Sigmoid colon (tissue), 7 donors: ENCODE measurements around the gene ERCC6L2. TPM values are rescaled to one million over a fixed set of nuclear protein-coding genes. Genes with fewer than 3 reads are reported as not detected.

ENCODE experiments used
- DNase-seq: peaks from one replicate; pipeline ENCODE4 v3.0.0-alpha.2; 2019
- H3K27ac ChIP-seq, 4 donors: fragments of 200-600 bp; sonication (generic); one replicate each; pipeline ENCODE4 v1.5.1; 2016 to 2019; ENCODE audit warnings: mild to moderate bottlenecking in 1 of 4
- H3K27me3 ChIP-seq, 3 donors: fragments of 200-600 bp; sonication (generic); one replicate each; pipeline ENCODE4 v1.5.1; 2019; ENCODE audit warnings: mild to moderate bottlenecking in 1 of 3
- H3K36me3 ChIP-seq, 4 donors: fragments of 200-600 bp; sonication (generic); one replicate each; pipeline ENCODE4 v1.5.1; 2016 to 2019
- H3K4me1 ChIP-seq, 4 donors: fragments of 200-600 bp; sonication (generic); one replicate each; pipeline ENCODE4 v1.5.1; 2017 to 2019
- H3K4me3 ChIP-seq, 4 donors: fragments of 200-600 bp; sonication (generic); one replicate each; pipeline ENCODE4 v1.5.1; 2017 to 2019; ENCODE audit warnings: mild to moderate bottlenecking in 2 of 4, moderate library complexity in 1 of 4
- H3K9me3 ChIP-seq, 4 donors: fragments of 200-600 bp in 3 of 4; sonication (generic) in 3 of 4; one replicate each; pipeline versions ENCODE4 v1.5.1 to v1.6.1; 2013 to 2019
- EP300 ChIP-seq, 4 donors: sonication (generic); formaldehyde crosslinking; IDR thresholded peaks; one replicate each; pipeline ENCODE4 v1.6.1; 2017; ENCODE audit warnings: antibody characterized with exemption in 4 of 4
- POLR2A ChIP-seq, 2 donors: fragments of 450-650 bp; IDR thresholded peaks; one replicate each; pipeline ENCODE4 v1.6.1; 2016; ENCODE audit warnings: antibody characterized with exemption in 2 of 2, mild to moderate bottlenecking in 2 of 2, moderate library complexity in 2 of 2
- POLR2AphosphoS5 ChIP-seq, 4 donors: sonication (generic); formaldehyde crosslinking; IDR thresholded peaks; one replicate each; pipeline ENCODE4 v1.6.1; 2017; ENCODE audit warnings: antibody characterized with exemption in 4 of 4
- WGBS, 2 donors: extraction: QIAGEN DNeasy Blood & Tissue Kit; methylation state at CpG; one replicate each; pipeline ENCODE4 v1.1.7; 2013; 5-methylcytosine and 5-hydroxymethylcytosine counted together
- intact Hi-C: fragments of 100-400 bp; cut with DNase I; formaldehyde crosslinking; loops from one replicate; pipeline ENCODE4 v1.15.1; 2023
- polyA plus RNA-seq, 3 donors: library from polyadenylated mRNA; stranded (reverse); fragments of 200-250 nt; gene quantifications; one replicate each; pipeline ENCODE4 v1.2.3, GENCODE V29; 2013
- total RNA-seq, 4 donors: library from RNA; depleted of rRNA; stranded (reverse); fragments of >200 nt; gene quantifications; one replicate each; pipeline ENCODE4 v1.1.0, GENCODE V29; 2016
- TF ChIP-seq, protein P1 (sequence below), 4 experiments: fragments of 450-650 bp in 3 of 4; fragments of 200-600 bp in 1 of 4; IDR thresholded peaks; one replicate each; pipeline ENCODE4 v1.5.1; 2016 to 2019; ENCODE audit warnings: antibody characterized with exemption in 4 of 4, mild to moderate bottlenecking in 3 of 4, moderate library complexity in 2 of 4
- donor health status: healthy with polysubstance abuse.
- donor health status: Bipolar disorder and iron deficiency.
- donor health status: healthy.

Gene ERCC6L2
- total and polyA plus RNA-seq, 7 donors: 4.2 to 130 (median 69.2) TPM

- 96 to 98% methylated on average over 3 of the region's 3 CpGs for WGBS, 2 donors
- Histone ChIP-seq H3K4me3 (no peak overlapping the region), H3K9me3 (no peaks in the 10 kb centered on the region), H3K27me3 (no peaks in the 10 kb centered on the region), H3K36me3 (no peaks in the 10 kb centered on the region), H3K4me1 (peaks cover 0 to 34% (median 23%) of the 10 kb centered on the region in 4 donors), H3K27ac (no peak overlapping the region)
- no peak for TF ChIP-seq POLR2AphosphoS5 (IDR thresholded peaks at IDR 0.05)
- TF ChIP-seq, protein P1, sequence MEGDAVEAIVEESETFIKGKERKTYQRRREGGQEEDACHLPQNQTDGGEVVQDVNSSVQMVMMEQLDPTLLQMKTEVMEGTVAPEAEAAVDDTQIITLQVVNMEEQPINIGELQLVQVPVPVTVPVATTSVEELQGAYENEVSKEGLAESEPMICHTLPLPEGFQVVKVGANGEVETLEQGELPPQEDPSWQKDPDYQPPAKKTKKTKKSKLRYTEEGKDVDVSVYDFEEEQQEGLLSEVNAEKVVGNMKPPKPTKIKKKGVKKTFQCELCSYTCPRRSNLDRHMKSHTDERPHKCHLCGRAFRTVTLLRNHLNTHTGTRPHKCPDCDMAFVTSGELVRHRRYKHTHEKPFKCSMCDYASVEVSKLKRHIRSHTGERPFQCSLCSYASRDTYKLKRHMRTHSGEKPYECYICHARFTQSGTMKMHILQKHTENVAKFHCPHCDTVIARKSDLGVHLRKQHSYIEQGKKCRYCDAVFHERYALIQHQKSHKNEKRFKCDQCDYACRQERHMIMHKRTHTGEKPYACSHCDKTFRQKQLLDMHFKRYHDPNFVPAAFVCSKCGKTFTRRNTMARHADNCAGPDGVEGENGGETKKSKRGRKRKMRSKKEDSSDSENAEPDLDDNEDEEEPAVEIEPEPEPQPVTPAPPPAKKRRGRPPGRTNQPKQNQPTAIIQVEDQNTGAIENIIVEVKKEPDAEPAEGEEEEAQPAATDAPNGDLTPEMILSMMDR (IDR thresholded peaks at IDR 0.05): no peak
- TF ChIP-seq EP300 (IDR thresholded peaks at IDR 0.05): no peak
- no peak for TF ChIP-seq POLR2A (IDR thresholded peaks at IDR 0.05)
- intact Hi-C loops: no loop called here
- no peak for DNase-seq
These were observed 36.5 kb upstream of the ERCC6L2 start for GRCh38 chr9:95839012-95839411.

DNA sequence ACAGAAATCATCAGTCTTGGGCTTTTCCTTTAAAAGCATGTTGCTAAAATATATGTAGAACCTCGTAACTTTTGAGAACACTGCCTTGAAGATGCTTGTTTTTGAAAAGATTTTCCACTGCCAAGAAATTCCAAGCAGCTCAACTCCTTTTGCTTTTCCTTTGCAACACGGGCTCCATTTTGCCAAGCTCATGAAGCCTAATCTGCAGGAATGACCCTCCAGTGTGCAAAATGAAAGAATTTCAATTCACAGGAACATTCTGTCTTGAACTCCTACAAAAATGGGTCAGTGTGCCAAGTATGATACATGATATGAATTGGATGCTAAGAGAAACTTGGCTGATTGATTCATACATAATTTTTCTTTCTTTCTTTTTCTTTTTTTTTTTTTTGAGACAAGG is 35.4 kb upstream of the ERCC6L2 start:
- TF ChIP-seq, protein P1 (IDR thresholded peaks at IDR 0.05): no peak
- TF ChIP-seq EP300 (IDR thresholded peaks at IDR 0.05) (no peak), POLR2AphosphoS5 (IDR thresholded peaks at IDR 0.05) (no peak), POLR2A (IDR thresholded peaks at IDR 0.05) (no peak)
- Histone ChIP-seq H3K4me1 (peaks cover 0 to 24% (median 13%) of the 10 kb centered on the region in 4 donors), H3K27ac (no peak overlapping the region), H3K27me3 (no peaks in the 10 kb centered on the region), H3K9me3 (no peaks in the 10 kb centered on the region), H3K4me3 (no peak overlapping the region), H3K36me3 (no peaks in the 10 kb centered on the region)
- DNase-seq: no peak
- intact Hi-C loops: no loop called here
- 81 to 84% methylated on average over 2 of the region's 2 CpGs for WGBS, 2 donors

GRCh38 chr9:95841377-95841776 is 34.1 kb upstream of the ERCC6L2 start:
- H3K27ac ChIP-seq: no peak overlapping the region
- TF ChIP-seq, protein P1 (IDR thresholded peaks at IDR 0.05): no peak
- no peak for TF ChIP-seq EP300 (IDR thresholded peaks at IDR 0.05)
- TF ChIP-seq POLR2A (IDR thresholded peaks at IDR 0.05): no peak
- no peak for TF ChIP-seq POLR2AphosphoS5 (IDR thresholded peaks at IDR 0.05)

DNA sequence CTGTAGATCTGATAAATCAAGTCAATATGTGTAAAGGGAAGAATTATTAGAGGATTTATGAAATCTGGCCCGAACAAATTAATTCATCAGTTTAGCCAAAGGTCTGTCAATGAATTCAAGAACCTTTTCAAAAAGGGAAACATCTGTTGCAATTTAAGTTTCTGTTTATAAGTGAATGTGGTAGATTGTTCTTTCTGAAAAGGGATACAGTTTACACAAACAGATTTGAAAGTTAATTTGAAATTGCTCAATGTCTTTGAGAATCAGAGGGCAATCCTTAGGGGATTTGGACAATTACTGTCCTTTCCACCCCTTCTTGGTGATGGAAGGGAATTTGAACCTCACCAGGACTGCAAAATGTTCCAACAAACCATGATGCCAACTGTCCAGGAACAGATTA is 29.7 kb upstream of the ERCC6L2 start:
- WGBS, 2 donors: 80% methylated on average over 1 of the region's 1 CpG

More at GRCh38 chr9:95841377-95841776, 34.1 kb upstream of the ERCC6L2 start:
- intact Hi-C loops: no loop called here
- WGBS, 2 donors: 82 to 89% methylated on average over 3 of the region's 3 CpGs
- Histone ChIP-seq H3K4me1 (peaks cover 0 to 12% (median 3%) of the 10 kb centered on the region in 4 donors), H3K4me3 (no peak overlapping the region), H3K27me3 (no peaks in the 10 kb centered on the region), H3K9me3 (no peaks in the 10 kb centered on the region), H3K36me3 (no peaks in the 10 kb centered on the region)
- no peak for DNase-seq

More for the DNA sequence above, 29.7 kb upstream of the ERCC6L2 start:
- intact Hi-C loops: no loop called here
- no peak for DNase-seq
- Histone ChIP-seq H3K27ac (no peak overlapping the region), H3K36me3 (no peaks in the 10 kb centered on the region), H3K4me3 (no peak overlapping the region), H3K27me3 (no peaks in the 10 kb centered on the region), H3K4me1 (peaks cover 0 to 14% (median 0%) of the 10 kb centered on the region in 4 donors), H3K9me3 (no peaks in the 10 kb centered on the region)
- TF ChIP-seq EP300 (IDR thresholded peaks at IDR 0.05): no peak
- TF ChIP-seq, protein P1 (IDR thresholded peaks at IDR 0.05): no peak
